HG03135 (cell line): Measurements from ENCODE around the gene PLD4.
"Not testable (repeated sequence)": the region's sequence is repeated elsewhere in the genome, so short reads cannot be mapped to it uniquely, and the experiment has no call there.

ENCODE experiments used
- ATAC-seq: cut with Tn5 transposase; IDR thresholded peaks from one replicate; pipeline ENCODE4 v1.9.1; 2021; ENCODE audit warnings: mild to moderate bottlenecking, moderate library complexity; ENCODE audit not compliant: unreplicated experiment

Gene PLD4

DNA sequence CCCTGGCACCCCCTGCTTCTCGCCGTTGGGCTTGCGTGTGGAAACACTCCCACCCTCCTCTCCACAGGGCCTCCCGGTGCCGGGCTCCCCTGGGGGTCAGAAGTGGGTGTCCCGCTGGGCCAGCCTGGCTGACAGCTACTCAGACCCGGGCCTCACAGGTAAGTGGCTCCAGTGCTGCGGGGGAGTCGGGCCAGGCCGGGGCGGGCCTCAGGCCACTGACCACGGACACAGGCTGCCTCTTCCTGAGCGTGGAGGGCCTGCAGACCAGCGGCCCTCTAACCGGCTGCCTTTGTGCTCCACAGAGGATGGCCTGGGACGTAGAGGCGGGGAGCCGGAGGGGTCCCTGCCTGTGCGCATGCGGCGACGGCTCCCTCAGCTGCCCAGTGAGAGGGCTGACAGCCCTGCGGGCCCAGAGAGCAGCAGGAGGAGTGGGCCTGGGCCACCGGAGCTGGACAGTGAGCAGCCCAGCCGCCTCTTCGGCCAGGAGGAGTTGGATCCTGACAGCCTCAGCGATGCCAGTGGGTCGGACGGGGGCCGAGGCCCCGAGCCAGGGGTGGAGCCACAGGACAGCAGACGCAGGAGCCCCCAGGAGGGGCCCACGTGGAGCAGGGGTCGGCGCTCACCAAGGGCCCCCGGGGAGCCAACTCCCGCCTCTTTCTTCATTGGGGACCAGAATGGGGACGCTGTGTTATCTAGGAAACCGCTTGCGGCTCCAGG is 38.5 kb upstream of the PLD4 start:
- no peak for ATAC-seq

DNA sequence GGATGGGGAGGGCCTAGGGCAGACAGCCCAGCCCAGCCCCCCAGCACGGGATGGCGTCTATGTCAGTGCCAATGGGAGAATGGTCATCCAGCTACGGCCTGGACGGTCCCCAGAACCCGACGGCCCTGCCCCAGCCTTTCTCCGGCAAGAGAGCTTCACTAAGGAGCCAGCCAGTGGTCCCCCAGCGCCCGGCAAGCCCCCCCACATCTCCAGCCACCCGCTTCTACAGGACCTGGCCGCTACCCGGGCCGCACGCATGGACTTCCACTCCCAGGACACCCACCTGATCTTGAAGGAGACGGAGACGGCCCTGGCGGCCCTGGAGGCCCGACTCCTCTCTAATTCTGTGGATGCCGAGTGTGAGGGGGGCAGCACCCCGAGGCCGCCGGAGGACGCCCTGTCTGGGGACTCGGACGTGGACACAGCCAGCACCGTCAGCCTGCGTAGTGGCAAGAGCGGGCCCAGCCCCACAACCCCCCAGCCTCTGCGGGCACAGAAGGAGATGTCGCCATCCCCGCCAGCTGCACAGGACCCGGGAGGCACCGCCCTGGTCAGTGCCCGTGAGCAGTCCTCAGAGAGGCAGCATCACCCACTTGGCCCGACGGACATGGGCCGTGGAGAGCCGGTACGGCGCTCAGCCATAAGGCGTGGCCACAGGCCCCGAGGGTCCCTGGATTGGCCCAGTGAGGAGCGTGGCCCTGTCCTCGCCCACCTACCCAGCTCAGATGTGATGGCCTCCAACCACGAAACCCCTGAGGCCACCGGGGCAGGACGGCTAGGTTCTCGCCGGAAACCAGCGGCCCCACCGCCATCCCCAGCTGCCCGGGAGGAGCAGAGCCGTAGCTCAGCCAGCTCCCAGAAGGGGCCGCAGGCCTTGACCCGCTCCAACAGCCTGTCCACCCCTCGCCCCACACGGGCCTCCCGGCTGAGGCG is 37.7 kb upstream of the PLD4 start:
- ATAC-seq, result no peak

DNA sequence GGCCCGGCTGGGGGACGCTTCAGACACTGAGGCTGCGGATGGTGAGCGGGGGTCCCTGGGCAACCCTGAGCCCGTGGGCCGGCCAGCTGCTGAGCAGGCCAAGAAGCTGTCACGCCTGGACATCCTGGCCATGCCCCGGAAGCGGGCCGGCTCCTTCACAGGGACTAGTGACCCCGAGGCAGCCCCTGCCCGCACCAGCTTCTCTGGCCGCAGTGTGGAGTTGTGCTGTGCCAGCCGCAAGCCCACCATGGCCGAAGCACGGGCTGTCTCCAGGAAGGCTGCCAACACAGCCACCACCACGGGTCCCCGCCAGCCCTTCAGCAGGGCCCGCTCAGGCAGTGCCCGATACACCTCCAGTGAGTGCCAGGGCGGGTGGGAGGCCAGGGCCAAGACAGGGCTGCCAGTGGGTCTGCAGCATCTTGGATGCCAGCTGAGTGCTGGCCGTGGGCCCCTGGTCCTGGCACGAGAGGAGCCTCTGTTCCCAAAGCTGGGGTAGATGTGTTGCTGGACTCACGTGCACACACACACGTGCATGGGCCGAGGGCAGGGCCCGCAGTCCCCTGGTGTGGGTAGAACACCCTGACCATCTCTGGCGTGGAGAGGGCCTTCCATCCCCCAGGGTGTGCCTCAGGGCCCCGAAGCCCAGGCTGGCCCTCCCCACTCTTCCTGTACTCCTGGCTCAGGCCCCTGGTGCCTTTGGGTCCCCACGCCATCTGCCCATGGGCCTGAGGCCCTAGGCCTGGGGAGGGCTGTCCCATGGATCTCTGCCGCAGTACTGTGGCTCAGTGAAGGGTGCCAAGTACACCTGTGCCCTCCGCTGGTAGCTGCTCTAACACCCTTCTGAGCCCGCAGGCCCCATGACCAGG is 36.8 kb upstream of the PLD4 start:
- ATAC-seq, result no peak

DNA sequence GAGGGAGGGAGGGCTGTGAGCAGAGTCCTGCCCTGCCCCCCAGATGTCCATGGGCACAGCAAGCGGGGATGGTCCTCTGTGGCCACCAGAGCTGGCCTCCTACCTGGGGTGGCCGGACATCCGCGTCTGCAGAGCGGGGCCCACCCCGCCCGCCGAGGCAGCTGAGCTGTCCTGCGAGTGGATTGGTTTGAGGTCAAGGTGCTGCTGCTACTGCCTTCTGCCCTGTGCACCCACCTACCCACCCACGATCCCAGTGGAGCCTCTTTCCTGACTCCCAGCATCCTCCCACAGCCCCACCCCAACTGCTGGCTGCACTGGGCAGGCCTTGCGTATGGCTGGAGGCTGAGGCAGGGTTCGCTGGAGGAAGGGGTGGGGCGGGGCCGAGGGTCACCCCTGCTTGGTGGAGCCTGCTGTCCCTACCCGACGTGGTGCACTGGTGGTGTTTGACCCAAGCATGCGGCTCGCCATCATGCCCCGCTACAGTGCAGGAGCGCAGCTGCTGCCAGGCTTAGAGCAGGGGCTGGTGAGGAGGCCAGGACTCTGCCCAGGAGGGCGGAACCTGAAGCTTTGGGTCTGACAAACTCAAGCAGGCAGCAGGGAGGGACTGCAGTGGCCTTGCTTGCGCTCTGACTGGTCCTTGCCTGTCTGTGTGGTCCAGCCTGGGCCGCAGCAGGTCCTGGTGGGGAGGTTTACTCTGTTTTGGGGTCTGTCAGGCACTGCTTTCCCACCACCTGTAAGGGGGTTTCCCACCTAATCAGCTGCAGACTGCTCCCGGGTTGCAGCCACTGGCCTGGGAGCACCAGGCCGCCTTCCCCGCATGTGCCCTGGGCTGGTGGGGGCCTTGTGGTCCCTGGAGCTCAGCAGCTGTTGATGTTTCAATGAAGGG is 35.9 kb upstream of the PLD4 start:
- ATAC-seq, result no peak

DNA sequence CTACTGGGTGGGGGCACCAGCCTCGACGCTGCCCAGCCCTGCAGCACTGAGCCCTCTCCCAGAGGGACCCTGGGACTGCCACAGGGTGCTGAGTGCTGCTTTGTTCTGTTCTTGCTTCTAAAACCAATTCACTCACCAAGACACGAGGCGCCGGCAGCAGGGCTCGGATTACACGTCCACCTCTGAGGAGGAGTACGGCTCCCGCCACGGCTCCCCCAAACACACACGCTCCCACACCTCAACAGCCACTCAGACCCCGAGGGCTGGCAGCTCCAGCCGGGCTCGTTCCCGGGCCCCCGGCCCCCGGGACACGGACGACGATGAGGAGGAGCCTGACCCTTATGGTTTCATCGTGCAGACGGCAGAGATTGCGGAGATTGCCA is 35.3 kb upstream of the PLD4 start:
- ATAC-seq, result no peak

DNA sequence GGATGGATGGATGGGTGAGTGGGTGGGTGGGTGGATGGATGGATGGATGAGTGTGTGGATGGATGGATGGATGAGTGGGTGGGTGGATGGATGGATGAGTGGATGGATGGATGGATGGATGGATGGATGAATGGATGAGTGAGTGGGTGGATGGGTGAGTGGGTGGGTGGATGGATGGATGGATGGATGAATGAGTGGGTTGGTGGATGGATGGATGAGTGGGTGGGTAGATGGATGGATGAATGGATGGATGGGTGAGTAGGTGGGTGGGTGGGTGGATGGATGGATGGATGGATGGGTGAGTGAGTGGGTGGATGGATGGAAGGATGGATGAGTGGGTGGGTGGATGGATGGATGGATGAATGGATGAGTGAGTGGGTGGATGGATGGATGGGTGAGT is 34.4 kb upstream of the PLD4 start:
- not testable (repeated sequence) for ATAC-seq

DNA sequence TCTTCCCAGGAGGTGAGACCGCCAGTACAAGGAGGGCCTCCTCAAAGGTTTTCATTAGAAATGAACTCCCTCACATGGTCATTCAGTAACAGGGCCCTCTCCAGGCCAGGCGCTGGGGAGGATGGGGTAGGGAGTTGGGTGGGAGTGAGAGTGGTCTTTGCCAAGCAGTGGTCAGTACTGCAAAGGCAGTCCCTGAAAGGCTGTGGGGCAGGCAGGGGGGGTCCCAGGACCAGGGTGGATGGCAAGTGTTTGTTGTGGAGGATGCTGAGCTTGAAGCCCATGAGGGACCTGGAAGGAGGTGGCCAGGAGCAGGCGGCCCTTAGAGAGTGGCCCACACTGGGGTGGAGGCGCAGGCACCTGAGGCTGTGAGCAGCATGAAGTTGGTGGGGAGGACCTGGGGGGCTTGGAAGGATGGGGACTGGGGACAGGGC is 33.5 kb upstream of the PLD4 start:
- no peak for ATAC-seq

DNA sequence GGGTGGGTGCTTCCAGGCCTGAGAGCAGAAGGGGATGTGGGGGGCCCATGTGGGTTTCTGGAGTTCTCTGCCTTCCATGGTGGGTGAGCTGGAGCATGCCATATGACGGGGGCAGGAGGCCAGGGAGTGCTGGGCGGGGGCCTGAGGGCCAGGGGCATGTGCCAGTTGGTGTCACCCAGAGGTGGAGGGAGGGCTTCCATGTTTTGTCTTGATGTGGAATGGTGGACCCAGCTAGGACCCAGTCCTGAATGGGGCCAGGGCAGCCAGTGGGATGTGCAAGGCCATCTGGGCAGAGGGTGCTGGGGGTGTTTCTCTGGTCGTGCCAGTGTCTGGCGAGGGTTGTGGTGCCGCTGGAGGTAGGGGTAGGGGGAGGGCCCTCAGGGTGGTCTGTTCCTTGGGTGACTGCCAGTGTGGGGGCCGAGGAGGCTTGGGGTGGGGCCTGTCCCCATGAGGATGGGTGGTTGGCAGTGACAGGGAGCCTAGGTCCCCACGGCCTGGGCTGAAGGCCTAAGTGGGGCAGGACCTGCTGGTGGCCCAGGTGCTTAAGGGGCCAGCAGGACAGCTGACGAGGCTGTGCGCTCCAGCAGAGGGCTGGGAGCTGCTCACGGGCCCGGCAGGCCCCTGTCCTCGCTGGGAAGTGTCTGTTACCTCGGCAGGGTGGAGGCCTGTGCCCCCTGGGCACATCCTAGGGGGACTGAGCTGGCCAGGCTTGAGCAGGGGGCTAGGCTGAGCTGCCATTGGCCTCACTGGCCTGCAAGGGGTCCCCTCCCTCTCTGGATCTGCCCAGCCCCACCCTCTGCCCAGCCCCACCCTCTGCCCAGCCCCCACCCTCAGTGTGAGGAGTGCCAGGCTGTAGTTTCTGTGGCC is 32.8 kb upstream of the PLD4 start:
- no peak for ATAC-seq

DNA sequence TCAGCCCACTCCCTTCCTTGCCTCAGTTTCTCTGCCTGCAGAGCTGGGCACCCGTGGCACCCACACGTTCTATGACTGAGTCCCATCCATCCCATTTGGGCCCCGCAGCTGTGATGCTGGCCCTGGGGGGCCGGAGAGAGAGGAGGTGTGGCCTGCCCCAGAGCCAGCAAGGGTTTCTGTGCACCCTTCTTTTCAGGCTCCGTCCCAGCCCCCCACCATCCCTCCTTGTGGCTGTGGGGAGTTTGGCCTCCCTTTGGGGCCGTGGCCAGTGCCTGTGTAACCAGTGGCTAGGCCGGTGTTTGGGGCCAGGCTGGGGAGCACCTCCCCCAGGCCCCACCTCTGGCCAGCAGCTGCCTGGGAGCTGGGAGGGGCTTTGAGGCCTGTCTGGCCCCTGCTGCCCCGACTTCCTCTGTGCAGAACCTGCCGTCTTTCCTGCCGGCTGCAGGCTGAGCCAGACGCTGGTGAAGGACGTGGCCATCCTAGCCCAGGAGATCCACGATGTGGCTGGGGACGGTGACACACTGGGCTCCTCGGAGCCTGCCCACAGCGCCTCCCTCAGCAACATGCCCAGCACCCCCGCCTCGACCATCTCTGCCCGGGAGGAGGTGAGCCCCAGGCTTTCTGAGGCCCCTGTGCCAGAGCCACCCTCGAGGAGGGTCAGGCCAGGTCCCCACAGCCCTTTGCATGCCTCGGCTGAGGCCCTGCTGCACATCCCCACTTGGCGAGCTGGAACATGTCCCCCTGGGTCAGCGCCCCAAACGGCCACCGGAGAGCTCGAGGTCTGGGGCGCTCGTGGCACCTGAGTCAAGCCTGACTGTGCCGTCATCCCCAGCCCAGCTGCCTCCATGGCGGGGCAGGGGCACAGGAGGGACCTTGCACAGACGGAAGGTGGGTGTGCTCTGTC is 31.9 kb upstream of the PLD4 start:
- no peak for ATAC-seq

DNA sequence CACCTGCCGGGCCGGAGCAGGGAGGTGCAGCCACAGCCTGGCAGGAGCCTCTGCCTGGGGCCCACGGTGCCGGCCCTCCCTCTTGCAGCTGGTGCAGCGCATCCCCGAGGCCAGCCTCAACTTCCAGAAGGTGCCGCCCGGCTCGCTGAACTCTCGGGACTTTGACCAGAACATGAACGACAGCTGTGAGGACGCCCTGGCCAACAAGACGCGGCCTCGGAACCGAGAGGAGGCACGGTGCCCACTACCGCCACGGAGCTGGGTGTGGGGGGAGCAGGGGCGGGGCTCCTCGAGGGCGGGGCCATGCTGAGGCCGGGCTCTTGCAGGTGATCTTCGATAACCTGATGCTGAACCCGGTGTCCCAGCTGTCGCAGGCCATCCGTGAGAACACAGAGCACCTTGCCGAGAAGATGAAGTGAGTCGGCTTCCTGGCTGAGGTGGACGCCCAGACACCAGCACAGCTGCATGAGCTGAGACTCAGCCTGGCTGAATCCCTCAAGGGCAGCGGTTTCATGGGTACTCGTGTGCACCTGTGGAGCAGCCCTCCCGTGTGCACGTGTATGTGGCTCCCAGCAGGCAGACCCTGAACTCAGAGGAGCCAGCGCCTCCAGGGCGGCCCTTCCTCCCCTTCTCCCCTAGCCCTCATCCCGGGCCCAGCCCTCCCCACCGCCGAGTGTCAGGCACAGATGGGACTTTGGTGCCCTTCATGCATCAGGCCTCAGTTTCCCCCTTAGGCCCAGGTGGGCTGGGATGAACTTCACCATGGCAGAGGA is 31.1 kb upstream of the PLD4 start:
- ATAC-seq, result no peak

DNA sequence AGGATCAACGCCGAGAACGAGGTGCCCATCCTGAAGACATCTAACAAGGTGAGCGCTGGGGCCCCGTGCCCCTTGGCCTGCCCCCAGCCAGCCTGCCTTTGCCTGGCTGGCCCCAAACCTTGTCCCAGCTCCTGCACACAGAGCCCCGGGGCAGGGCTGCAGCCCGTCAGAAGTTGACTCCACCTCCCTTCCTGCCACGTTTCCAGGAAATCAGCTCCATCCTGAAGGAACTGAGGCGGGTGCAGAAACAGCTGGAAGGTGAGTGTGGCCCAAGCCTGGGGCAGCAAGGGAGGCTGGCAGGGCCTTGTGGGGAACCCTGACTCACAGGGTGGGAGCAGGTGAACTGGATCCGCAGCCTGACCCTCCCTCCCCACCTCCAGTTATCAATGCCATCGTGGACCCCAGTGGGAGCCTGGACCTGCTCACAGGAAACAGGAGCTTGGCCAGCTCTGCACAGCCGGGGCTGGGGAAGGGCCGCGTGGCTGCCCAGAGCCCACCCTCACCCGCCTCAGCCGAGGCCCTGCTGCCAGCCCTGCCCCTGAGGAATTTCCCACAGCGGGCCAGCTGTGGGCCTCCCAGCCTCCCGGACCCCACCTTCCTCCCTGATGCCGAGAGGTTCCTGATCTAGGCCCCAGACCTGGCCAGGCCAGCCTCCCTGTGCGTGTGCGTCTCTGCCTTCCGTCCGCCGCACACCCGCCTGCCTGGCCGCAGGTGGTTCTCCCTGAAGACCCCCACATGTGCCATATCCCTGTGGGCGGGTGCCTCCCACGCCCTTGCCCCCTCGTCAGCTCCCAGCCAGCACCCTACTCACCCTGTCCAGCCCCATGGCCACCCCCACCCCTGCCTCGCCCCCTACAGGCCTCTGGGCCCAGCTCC is 30.1 kb upstream of the PLD4 start:
- ATAC-seq, result no peak

DNA sequence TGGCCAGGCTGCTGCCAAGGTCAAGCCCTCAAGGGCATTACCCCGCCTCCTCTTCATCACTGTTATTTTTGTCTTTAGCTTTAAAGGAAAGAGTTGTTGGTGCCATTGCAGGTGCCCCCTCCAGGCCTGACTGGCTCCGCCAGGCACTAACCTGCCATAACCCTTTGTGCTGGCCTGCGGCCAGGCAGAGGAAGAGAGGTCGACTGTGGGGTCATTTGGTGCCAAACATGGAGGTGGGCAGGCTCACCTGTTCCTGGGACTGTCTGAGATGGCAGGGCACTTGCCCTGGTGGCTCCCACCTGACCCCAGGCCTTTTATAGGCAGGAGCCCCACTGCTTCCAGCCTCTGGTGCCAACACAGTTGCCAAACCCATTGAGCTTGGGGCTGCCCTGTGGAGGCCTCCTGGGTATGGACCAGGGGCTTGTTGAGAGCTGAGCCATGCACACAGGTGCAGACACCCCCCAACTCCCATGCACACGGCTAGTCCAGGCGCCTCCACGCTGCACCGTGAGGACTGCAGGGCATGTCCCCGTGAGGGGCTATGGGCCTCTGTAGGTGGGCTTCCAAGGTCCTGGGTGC is 29.4 kb upstream of the PLD4 start:
- ATAC-seq, result no peak

DNA sequence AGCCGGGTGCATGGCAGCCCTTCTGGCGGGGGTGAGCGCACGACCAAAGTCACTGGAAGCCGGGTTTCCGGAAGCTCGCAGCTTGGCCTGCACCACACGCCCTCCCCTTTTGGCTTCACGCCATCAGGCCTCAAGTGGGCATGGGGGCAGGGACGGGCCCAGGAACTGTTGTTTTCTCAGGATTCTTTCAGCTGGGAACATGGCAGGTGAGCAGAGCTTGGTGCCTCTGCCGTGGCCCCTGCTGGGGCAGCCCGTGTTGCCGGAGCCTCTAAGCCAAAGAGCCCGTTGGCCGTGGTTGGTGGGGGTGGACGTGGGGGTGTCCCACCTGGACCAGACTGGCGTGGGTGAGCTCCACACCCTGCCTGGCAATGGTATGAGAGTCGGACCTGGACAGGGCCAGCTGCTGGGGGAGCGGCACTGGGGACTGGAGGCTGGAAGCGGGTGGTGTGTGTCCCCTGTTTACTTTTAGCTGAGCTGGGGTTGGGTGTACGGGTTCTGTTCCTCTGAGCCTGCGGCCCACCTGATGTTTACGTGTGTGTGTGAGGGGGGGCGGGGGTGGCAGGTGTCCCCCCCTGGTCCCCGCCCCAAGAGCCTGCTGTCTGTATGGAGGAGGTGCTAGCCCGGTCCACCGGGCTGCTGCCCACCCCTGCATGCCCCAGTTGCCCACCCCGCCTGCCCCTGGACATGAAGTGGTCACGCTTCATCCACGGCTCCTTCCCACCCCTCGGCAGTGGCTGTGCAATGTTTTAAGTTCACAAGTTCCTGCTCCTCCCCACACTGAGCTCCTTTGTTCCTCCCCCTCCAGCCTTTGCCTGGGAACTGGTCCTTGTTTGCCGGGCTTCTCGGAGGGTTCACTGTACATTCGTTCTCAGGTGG is 28.7 kb upstream of the PLD4 start:
- no peak for ATAC-seq

DNA sequence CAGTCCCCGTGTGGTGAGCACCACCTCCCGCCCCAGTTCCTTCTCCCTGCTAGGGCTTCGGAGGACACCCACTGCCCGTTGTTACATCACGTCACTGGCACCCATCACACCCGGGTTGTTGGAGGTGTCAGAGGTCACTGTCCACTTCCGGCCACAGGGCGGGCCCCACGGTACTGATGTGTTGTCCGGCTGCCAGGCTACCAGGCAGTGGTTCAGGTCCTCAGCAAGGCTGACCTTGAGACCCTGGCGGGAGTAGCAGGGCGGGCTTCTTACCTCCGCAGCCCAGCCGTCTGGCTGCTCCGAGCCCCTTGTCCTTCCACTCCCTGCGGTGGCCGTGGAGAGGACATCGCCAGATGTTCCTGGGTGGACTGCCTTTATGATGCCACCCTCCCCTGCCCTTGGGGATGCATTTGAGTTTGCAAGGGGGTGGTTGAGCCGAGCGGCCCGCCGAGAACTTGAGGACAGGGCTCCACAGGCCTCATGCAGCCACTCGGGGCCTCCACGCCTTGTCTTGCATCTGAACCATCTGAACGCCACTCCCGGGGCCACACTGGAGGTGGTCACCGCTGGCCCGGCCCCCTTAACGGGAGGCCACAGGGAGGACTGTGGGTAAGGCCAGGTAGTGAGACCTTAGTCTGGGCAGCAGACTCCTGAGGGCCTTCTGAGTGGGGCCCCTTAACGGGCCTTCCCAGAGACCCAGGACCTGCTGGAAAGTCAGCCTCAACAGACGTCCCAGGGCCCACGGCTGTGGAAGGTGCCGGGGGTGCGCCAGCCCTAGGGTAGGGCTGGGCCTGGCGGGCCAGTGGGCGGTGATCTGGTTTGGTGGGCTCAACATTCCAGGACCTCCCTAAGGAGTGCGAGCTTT is 27.1 kb upstream of the PLD4 start:
- no peak for ATAC-seq
